ENCODE measurements around the gene HOXA1.
"Not testable (repeated sequence)": the region's sequence is repeated elsewhere in the genome, so short reads cannot be mapped to it uniquely, and the experiment has no call there.

Gene HOXA1

DNA sequence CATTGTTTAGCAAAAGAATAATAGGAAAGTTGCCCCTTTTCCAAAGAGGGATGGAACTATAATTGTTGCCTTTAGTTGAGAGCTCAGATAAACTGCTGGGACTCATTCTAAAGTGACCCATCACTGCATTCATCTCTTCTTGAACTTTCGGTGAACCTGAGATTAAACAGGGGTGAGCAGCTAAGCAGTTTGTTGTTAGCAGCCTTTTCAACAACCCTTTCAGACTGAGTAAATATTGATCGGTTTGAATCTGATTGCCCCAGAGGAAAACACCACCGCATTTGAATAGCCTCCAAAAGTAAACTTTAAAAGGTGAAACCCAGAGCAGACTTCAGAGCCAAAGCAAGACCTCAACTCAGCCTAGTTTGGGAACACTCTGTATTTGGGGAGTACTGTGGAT, 4.7 kb downstream of the HOXA1 start:
- no peak for DNase-seq

DNA sequence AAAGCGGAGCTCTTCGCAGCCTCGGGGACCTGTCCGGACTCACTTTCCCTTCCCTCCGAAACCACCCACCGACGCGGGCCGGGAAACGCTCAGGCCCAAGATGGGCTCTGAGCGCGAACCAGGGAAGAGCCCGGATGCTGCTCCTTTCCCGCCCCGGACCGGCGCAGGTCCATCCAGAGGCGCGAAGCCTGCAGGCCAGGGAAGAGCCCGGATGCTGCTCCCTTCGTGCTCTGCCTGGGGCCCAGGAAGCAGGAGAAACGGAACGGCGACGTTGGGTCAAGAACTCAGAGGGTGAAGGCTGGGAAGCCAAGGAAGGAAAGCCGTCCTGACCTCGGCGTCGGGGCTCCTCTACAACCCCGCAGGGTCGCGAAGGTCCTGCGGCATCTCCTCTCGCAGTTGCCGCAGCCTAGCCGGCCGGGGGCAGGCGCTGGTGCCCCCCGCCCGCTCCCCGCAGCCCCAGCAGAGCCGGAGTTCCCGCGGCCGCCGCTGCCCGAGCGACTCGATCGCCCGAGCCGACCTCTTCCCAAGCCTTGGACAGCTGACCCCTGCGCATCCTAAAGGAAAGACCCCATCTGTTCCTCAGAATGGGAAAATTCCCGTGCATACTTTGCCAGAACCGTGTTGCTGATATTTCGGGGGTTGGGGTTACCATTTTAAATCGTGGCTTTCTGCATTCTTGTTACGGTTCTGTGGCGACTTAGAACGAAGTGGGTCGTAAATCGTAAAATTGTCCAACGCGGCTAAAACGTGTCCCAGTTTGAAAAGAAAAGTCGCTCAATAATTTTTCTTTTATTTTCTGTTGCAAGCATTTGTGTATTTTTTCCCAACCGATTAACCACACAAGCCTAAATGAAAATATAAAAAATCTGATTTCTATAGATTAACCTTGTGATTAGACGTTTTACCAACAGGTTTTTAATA, 7.5 kb downstream of the HOXA1 start:
- DNase-seq, result no peak

DNA sequence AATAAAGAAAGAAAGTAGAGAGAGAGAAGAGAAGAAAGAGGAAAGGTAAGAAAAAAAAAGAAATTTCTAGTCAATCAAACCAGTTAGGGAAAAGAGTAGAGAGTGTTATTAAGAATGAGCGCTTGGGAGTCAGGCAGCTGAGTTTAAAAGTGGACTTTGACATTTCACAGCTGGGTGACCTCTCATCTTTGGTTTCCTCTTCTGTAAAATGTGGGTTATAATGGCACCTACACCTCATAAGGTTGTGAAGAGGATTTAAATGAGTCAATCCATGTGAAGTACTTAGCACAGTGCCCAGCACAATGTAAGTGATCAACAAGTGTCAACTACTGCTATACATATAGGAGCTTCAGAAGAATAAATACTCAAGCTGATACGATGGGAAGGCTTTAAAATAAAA, 12.2 kb downstream of the HOXA1 start:
- no peak for DNase-seq

DNA sequence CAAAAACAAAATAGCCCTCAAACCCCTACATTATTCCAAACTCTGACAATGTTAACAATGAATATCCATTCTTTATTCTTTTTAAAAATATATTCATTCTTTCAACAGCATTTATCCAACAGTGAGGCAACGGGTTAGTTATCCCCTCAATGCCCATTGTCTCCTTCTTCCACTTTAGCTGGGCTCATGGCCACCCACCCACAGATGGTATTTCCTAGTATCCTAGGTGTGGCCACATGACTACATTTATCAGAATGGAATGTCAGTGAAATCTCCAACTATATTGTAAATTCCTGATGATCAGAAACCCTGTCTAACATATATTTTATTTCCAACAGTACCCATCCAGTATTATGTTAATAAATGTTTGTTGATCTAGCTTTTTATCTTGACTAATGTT, 13.6 kb downstream of the HOXA1 start:
- no peak for DNase-seq

DNA sequence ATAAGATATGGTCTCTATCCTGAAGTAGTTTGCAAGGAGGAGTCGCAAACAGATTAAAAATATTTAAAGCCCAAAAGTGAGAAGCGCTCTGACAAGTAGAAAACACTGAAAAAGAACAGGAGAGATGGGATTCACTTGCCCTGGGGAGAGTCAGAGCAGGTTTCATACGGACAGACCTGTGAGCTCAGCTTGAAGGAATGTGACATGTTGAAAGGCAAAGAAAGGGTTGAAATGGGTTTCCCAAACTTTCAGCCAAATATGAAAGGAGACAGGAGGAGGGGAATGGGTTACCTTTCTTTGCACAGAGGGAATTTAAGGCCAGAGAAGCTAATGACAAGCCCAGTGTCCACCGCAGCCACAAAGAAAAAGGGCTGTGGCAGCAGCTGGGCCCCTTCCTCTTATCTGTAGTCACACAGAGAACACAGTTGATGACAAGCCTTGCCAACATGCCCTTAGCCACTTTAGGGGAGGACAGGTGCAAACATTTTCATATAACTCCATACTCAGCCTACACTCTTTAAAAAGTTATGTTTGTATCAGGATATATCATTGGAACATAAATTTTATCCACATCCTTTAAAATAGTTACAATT, 14.9 kb downstream of the HOXA1 start:
- no peak for DNase-seq

DNA sequence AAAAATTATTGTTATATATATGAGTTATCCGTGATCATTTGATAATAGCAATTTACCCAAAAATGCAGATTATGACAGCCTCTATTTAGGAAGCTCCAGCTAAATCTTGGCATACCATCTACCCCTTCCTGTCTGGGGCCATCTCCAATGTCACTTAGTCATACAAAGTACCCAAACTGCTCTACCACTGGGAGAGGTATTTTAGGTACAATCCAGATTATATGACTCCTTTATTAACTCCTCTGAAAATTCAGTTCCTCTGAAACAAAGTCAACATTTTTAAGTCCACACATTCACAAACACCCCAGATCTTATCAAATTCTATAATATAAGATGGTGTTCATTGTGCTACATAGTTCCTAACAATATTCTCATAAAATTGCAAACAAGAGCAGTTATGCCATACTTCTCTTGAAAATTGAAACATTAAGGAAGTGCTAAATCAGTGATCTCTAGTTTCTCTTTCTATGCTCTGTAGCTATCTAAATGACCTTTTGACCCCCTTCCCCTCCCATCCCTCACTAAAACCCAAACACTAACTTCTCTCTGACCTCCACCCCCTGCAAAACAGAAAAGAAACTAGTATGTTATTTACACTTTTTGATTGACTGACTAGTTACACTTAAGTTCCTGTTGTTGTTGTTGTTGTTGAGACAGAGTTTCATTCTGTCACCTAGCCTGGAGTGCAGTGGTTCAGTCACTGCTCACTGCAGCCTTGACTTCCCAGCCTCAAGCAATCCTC, 16.4 kb downstream of the HOXA1 start:
- no peak for DNase-seq

DNA sequence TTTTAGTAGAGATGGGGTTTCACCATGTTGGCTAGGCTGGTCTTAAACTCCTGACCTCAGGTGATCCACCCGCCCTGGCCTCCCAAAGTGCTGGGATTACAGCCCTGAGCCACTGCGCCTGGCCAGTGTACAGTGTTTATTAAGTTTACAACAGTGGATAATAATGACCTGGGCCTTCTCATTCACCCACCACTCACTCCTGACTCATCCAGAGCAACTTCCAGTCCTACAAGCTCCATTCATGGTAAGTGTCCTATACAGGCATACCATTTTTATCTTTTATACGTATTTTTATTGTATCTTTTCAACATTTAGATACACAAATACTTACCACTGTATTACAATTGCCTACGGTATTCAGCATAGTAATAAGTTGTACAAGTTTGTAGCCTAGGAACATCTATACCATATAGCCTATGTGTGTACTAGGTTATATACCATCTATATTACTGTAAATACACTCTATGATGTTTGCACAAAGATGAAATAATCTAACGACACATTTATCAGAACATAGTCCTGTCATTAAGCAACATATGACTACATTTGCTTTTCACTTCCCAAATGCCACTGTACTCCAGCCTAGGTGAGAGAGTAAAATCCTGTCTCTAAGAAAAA, 17.1 kb downstream of the HOXA1 start:
- DNase-seq, result no peak

DNA sequence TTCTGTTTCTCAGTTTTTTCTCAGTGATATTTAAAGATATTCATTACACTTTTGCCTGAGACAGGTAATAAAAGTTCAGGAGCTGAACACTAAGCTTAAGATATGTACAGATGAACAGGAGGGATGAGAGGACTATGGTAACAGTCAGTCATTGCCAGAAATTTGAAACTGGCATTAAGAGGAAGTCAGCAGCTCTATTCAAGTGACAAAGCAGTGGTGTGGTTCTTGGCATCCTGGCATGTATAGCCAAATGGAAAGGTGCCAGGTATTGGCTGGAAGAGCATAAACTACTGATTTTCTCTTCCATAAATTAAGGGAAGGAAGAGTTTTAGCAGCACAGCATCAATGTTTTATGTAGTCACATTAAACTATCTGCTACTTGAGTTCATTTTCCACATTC, 22.7 kb downstream of the HOXA1 start:
- no peak for DNase-seq

DNA sequence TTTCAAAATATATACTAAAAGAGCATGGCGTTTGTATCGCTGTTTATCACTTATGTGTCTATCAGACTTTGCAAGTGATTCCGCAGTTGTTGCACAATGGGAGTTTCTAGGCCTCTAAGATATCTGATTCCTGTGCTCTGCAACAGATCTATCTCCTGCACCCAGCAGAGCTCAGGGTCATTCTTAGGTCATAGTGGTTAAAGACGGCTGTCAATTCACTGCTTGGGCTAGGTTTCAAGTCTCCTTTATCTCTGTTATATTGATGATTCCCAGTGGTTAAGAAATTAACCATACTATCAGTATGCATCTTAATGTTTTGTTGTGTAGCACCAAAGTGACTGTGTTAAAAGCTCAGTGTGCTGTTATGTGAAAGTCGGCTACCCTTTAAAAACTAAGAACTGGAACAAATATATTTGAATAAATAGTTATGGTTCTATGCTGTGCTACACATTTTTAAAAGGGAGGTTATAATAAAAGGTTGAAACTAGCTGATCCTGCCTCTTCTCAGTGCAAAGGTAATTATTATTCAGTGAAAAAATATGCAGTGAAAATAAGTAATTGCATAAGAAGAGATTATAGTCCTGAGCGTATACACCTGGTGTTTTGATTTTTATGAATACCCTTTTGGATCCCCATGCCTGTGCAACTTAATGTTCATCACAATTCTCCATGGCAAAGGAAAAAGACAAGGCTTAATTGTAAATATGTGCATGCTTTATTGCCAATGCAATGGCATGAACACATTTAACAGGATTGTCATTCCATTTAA, 24.0 kb downstream of the HOXA1 start:
- no peak for DNase-seq

DNA sequence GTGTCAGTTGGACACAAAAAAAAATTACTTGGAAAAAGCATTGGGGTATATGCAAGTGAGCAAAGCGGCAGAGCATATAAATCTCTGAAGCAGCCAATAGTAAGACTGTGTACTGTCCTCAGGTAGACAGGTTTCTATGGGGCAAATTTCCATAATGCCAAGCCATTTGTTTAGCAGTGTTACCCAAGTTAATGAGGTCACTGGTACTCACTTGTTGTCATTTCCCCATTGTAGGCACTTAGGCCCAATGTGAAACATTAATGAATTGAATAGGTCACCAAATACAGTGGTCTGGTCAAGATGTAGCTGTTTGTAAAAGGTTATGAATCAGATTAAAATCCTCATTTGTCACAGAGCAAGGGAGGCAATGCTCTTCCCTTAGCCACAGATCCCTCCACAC, 27.5 kb downstream of the HOXA1 start:
- DNase-seq, result no peak

DNA sequence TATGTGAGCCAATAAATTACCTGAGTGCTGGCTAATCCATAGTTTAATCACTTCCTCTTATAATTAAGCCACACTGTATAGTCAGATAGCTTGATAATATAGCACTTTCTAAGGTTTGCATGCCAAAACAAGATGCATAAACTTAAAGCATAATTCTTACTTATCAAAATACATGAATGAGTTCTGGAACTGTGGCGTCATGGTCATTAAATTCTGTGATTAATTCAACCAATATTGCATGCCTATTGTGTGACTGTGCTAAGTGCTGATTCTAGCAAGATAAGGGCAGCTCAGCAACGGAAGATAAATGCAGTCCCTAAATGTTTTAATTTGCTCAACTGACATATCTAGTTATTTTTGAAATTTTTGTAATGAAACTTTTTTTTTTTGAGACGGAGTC, 29.7 kb downstream of the HOXA1 start:
- no peak for DNase-seq

DNA sequence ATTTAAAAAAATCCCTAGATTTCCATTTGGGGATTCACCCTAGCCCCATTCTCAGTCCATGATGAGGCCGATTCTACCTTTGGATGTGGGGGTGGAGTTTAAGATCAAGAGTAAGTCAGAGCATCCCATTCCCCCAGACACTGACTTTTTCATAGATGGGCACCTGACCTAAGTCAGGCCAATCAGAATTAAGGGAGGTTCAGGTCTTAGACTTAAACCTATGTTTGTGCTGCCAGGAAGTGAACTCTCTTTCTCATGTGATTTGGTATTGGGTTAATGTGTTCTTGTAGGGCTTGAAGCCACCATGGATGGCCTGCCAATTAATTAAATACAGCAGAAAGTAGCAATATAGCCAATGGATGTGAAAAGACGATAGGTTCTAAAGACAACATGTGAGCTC, 30.1 kb downstream of the HOXA1 start:
- DNase-seq, result no peak

DNA sequence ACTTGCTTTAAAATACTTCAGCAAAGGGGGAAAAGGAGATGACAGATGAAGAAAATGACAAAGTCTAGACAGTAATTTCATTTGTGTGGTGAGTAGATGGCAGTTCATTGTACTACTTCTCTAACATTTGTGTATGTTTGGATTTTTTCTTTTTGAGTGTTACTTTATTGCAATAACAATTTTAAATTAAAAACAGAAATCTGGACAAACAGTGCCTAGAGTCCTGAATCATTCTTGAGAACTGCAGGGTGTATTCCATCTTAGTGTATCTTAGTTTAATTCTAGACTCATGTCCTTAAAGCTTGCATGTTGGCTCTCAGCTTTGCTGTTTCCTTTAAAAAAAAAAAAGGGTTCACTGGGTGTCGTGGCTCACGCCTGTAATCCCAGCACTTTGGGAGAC, 31.1 kb downstream of the HOXA1 start:
- no peak for DNase-seq

DNA sequence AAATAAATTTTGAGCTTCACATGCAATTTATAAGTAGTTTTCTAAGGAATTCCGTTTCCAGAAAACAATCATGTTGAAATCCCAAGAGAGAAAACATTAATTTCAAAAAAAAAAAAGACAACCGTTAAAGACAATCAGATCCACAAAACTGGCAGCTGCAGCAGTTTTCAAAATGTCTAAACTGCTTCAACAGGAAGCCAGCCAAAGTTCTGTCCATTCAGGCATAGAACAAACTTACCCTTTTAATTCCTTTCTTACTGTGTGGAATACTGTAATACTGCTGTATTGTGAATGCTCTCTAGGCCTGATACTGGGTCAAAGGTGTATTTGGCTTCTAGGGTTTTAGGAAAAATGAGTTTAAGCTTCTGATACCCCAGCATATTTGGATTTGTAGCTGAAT, 31.6 kb downstream of the HOXA1 start:
- no peak for DNase-seq

DNA sequence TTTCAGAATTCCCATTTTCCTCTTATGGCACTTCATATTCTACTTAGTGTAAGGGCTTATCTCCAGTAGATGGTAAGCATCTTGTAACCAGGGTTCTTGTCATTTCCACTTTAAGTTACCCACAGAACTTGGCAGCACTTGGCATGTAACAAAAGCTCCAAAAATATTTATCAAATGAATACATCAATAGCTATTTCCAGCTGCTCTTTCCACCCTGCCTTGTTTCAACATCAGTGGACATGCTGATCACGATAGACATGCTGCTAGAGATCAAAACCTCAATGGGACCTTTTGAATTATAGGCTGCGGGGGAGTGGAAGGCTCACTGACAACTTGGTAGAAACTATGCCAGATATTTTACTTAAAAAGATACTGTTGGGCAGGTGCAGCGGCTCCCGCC, 32.9 kb downstream of the HOXA1 start:
- no peak for DNase-seq

DNA sequence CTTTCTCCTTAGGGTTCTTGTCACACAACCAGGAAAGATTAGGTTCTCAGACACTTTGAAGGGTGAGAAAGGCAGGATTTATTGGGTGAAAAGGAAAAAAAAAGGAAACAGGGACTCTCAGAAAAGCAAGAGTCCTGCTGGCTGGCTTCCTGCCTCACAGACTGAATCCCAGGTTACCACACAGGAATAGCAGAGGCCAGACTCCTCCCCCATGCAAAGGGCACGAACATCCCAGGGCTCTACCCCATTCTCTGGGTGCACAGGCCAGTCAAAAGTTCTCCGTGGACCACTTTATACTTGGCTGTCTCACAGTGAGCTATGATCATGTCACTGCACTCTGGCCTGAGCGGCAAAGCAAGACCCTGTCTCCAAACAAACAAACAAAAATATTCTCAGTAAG, 42.6 kb downstream of the HOXA1 start:
- no peak for DNase-seq

DNA sequence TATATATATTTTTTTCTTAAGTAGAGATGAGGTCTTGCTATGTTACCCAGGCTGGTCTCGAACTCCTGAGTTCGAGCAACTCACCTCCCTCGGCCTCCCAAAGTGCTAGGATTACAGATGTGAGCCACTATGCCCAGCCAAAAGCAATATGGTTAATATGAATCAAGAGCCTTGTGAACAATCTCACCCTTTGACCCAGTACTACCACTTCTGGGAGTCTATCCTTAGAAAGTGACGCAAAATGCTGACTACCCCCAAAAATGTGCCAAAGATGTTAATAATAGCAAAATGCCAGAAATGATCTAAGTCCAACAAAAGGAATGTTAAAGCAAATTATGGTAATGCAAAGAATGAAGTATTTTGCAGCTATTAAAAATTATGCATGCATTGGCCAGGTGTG, 44.3 kb downstream of the HOXA1 start:
- no peak for DNase-seq

DNA sequence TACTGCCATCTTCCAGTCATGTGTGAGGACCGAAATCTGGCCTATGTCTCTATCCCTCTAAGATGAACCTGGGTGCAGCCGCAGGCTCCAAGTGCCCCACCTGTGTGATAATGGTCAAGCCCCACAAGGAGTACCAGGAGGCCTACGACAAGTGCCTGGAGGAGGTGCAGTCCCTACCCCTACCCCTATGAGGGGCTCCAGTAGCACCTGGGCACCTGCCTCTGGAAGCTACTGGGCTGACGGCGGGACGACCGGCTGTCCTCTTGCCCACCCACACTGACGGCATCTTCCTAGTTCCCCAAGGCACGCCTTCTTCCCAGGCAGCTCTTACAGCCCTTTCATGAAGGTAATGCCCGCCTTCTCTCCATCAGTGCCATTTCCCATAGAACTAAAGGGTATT, 47.4 kb downstream of the HOXA1 start:
- DNase-seq, result no peak

DNA sequence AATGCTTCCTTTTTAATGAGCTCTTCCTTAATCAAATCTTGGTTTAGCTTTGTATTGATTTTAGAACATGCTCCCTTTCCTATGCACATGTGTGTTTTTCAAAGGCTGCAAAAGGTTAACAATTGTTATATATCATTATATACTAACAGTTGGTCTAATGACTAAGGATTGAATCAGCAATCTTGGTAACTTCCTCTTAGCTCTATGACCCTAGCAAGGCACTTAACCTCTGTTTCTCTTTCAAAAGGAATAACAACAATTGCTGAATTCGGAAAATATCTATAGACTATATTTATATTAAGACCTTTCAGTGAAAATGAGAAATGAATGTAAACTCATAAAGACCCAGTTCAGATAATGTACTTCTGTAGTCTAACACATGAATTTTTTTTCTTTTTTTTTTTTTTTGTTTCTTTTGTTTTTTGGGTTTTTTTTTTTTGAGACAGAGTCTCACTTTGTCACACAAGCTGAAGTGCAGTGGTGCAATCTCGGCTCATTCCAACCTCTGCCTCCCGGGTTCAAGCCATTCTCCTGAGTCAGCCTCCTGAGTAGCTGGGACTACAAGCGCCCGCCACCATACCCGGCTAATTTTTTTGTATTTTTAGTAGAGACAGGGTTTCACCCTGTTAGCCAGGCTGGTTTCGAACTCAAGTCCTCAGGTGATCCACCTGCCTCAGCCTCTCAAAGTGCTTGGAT, 48.8 kb downstream of the HOXA1 start:
- no peak for DNase-seq

DNA sequence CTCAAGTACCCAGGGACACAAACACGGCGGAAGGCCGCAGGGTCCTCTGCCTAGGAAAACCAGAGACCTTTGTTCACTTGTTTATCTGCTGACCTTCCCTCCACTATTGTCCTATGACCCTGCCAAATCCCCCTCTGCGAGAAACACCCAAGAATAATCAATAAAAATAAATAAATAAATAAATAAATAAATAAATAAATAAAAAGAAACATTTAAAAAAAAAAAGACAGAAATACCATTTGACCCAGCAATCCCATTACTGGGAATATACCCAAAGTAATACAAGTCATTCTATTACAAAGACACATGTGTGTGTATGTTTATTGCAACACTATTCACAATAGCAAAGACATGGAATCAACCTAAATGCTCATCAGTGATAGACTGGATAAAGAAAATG, 49.8 kb downstream of the HOXA1 start:
- DNase-seq, result not testable (repeated sequence)

DNA sequence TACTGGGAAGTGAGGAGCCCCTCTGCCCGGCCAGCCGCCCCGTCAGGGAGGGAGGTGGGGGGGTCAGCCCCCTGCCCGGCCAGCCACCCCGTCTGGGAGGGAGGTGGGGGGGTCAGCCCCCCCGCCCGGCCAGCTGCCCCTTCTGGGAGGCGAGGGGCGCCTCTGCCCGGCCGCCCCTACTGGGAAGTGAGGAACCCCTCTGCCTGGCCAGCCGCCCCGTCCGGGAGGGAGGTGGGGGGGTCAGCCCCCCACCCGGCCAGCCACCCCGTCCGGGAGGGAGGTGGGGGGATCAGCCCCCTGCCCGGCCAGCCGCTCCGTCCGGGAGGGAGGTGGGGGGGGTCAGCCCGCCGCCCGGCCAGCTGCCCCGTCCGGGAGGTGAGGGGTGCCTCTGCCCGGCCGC, 50.7 kb downstream of the HOXA1 start:
- not testable (repeated sequence) for DNase-seq

All from activated CD4-positive, alpha-beta T cell treated with anti-CD3 and anti-CD28 coated beads, Interleukin-2, amount 50 U/mL, for 48 hours (primary cell).